Left ventricle myocardium superior (tissue), 1 donor: Measurements from ENCODE around the gene RAC3. TPM values are rescaled to one million over a fixed set of nuclear protein-coding genes. Genes with fewer than 3 reads are reported as not detected.
"Not testable (repeated sequence)": the region's sequence is repeated elsewhere in the genome, so short reads cannot be mapped to it uniquely, and the experiment has no call there.

Source experiments
- ATAC-seq: fragments of 200-7000 bp; cut with Tn5 transposase; one replicate; pipeline ENCODE4 v1.9.1; 2020; ENCODE audit warnings: mild to moderate bottlenecking, moderate library complexity
- DNase-seq: peaks from one replicate; pipeline ENCODE4 v3.0.0-alpha.2; 2020
- intact Hi-C: fragments of 100-400 bp; cut with micrococcal nuclease; formaldehyde crosslinking; loops from one replicate; pipeline ENCODE4 v1.11.0; 2022
- total RNA-seq: library from RNA; stranded (reverse); fragmentation: NEBNext Ultra II Directional; extraction: Animal tissue kit (Norgen Biotek cat#: 25700); gene quantifications from one replicate; pipeline ENCODE4 v1.2.1, GENCODE V29; 2021
- donor health status: DM: no; HTN: yes; CAD: no; lungs with severe emphysema.

Gene RAC3
- total RNA-seq, 1 donor from 2014 or later, result 1.8 TPM

DNA sequence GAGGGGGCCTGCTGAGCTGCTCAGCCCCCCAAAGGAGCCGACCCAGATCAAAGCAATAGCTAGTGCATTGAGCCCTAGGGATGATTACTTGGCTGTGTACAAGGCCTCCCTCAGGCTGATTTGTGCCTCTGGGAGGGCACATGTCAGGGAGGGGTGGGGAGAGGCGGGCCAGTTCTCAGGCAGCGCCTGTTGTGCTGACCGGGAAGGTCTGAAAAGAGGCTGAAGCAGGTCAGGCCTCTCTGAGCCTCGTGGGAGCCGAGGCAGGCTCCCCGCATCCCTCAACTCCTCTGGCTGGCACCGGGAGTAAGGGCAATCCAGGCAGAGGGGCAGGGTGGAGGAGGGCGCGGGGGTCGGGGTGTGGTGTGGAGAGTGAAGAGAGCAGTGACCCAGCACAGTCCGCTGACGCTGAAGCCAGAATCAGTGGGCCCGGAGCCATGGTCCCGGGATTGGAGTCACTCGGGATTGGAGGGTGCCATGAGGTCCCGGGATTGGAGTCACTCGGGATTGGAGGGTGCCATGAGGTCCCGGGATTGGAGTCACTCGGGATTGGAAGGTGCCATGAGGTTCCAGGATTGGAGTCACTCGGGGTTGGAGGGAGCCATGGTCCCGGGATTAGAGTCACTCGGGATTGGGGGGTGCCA, 3.0 kb downstream of the RAC3 start:
- no peak for DNase-seq
- ATAC-seq, result no peak
- intact Hi-C loops, result no loop called here

DNA sequence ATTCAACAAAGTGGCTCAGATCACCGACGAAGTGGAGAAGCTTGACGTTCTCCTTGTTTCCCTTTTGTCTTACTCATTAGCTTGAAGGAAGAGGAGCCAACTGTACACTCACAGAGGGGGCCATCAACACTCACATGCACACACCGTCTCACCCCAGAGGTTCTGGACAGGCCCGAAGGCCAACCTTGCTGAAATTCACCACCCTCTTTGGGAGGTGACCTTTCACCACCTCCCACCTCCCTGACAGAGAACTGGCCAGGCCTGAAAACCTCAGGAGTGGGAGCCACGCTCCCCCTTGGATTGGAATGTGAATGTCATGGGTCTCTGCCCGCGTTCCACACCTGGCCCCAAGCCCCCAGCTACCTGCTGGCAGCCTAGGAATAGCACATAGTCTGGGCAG, 4.0 kb downstream of the RAC3 start:
- DNase-seq (no peak), ATAC-seq (no peak)
- intact Hi-C loops, result no loop called here

DNA sequence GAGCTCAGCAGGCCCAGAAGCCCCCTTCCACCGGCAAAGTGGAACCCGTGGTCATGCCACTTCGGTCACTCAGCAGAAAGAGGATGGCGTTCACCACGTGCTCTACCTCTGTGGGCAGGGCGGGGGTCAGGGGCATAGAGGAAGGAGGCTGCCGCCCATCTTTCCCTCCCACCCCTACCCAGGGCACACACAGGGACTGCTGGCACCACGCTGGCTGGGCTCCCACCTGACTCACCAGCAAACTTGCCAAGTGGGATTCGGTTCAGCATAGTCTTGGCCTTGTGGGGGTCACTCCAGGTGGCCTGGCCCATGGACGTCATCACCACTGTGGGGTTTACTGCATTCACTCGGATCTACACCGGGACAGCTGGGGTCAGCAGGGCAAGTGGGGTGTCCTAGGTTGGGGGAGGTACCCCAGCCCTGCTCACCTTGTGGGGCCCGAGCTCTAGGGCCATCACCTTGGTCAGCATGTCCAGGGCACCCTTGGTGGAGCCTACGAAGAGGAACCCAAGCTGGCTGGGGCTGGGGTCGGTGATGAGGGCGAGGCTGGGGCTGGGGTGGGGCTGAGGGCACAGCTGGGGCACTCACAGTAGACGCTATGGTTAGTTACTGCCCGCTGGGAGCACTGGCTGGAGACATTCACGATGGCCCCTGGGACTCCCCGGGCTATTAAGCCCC, 4.6 kb downstream of the RAC3 start:
- intact Hi-C loops, result no loop called here

GRCh38 chr17:82036634-82037091, 5.2 kb downstream of the RAC3 start:
- no peak for ATAC-seq
- DNase-seq, result no peak
- intact Hi-C loops, result no loop called here

More for the DNA sequence above, 4.6 kb downstream of the RAC3 start:
- DNase-seq, result no peak
- no peak for ATAC-seq

DNA sequence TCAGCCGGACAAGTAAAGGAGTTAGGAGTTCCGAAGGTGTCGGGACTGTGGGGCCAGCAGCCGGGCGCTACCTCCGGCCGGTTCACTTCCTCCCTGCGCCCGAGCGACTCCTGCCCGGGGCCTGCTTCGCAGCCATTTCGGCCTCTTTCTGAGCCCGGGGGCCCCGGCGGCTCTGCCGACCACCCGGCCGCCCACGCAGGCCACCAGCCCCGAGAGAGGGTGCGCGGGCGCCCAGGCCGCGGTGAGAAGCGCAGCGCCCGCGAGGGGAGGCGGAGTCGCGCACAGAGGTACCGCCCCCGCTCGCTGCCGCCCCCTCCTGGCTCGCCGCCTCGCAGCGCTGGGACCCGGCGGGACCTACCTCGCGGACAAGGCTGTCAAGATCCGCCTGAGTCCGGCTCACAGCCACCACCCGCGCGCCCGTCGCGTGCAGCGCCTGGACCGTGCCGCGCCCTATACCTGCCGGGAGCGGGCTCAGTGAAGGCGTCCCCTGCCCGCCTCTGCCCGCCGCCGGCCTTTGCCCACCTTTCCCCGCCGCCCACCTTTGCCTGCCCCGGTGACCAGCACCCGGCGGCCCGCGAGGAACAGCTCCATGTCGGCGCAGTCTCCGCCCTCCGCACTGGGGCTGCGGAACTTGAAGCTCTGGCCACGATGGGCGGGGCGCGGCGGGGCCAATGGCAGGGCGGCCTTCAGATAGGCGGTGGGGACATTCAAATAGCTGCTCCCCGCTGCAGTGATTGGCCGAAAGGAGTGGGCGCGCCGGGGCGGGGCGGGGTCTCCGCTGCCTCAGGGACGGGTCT, 5.8 kb downstream of the RAC3 start, which contains the start of gene DCXR:
TSS of gene DCXR (minus strand) at position 606 of the 797 bp plus-strand sequence. CDS start at position 591, 15 bp downstream.
- ATAC-seq (peak; percentile 97), DNase-seq (peak; percentile 99)
- intact Hi-C loops, result no loop called here

GRCh38 chr17:82037889-82038195, 6.4 kb downstream of the RAC3 start:
- DNase-seq, result no peak
- intact Hi-C loops, result no loop called here

DNA sequence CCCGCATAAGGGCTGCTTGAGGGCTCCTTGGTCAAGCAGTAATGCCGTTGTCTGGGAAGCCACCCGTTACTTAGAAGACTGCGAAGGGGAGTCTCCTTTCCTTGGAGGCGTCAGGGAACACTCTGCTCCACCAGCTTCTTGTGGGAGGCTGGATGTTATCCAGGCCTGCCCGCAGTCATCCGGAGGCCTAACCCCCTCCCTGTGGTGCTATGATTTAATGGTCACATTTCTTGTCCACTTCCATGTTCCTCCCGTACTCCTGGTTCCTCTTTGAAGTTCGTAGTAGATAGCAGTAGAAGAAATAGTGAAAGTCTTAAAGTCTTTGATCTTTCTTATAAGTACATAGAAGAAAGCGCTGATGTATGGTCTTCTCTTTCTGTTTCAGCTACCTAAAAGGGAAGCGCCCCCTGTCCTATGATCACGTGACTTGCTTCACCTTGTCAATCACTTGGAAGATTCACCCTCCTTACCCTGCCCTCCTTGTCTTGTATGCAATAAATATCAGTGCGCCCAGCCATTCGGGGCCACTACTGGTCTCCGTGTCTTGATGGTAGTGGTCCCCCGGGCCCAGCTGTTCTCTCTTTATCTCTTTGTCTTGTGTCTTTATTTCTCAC, 7.4 kb downstream of the RAC3 start:
- ATAC-seq, DNase-seq, intact Hi-C loops: not testable (repeated sequence)

More at GRCh38 chr17:82037889-82038195, 6.4 kb downstream of the RAC3 start:
- ATAC-seq, result no peak

DNA sequence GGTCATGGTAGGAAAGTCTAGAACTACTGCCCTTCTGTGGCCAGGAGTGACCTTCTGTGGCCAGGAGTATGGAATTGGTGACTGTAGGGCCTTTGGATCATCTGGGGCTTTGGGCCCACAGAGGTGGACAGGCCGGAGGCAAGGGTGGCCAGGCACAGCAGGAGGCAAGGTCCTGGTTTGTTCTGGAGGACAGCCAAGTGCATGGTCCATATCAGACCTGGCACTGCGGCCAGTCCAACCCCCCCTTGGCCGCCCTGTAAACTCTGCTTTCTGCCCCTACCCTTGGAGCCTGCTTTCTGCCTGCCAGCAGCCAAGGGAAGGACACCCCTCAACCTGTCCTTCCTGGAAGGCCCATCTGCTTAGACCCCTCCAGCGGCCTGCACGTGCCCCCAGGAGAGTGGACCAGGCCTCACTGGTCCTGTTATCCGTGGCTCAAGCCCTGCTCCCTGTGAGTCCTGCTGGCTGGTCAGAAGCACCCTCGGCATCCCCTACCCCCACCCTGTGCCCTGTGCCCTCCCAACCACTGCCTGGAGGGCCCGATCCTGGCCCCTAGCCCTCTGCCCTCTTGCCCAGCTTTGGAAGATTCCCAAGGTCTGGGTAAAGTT, 8.3 kb downstream of the RAC3 start:
- ATAC-seq (no peak), DNase-seq (no peak)
- intact Hi-C loops, result no loop called here

GRCh38 chr17:82041144-82041814, 9.8 kb downstream of the RAC3 start:
- intact Hi-C loops, result no loop called here

DNA sequence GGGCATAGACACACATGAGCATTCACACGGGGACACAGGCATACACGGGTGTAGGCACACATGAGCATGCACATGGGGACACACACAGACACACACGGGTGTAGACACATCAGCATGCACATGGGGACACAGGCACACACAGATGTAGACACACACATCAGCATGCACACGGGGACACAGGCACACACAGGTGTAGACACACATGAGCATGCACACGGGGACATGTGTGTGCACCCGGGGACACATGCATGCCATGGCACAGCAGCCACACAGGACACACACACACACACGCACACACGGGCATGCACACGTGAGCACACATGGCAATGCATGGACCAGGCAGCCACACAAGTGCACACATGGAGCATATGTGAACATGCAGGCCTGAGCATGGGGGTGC, 11.2 kb downstream of the RAC3 start:
- DNase-seq, result no peak
- ATAC-seq, result no peak
- intact Hi-C loops, result no loop called here

More at GRCh38 chr17:82041144-82041814, 9.8 kb downstream of the RAC3 start:
- ATAC-seq (no peak), DNase-seq (no peak)

- DNase-seq (no peak), ATAC-seq (no peak)
- intact Hi-C loops, result no loop called here
Observed at GRCh38 chr17:82043507-82043906, 12.0 kb downstream of the RAC3 start.

DNA sequence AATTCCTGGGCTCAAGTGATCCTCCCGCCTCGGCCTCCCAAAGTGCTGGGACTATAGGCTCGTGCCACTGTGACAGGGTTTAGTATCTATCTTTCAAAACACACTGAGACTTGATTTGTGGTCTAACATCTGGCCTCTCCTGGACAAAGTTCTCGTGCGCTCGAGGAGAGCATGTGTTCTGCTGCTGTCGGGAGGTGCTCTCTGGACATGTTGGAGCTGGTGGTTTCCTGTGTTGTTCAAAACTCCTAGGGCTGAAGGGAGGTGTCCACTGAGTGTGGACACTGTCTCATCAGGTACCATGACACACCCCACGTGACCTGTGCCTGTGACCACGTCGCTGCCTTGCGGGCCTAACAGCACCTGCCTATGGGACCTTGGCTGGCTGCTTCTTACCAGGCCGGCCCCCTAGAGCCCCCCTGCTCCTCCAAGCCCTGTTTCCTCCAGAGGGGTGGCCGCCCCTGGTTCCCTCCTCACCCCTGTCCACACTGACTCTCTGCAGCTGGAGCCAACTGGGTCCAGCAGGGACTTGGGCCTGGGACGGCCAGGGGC, 14.5 kb downstream of the RAC3 start:
- ATAC-seq, result no peak
- DNase-seq, result no peak
- intact Hi-C loops, result no loop called here

- DNase-seq (no peak), ATAC-seq (no peak)
- intact Hi-C loops, result no loop called here
Observed at GRCh38 chr17:82046903-82047302, 15.4 kb downstream of the RAC3 start.

DNA sequence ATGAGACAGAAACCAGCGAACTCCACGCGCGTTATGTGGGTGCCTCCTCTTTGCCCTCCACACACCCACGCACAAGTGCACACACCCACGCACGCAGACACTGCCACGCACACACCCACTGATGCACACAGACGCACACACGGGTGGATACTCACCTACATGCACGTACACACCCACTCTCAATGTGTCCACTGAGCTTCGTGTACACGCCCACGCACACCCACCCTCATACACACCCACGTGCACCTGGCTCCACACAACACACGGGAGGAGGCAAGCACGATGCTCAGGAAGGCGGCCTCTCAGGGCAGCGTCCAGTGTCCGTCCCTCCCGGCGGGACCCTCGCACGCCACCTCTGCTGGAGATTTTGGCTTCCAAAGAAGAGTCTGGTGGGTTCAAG, 15.9 kb downstream of the RAC3 start:
- intact Hi-C loops, result no loop called here
- DNase-seq (no peak), ATAC-seq (no peak)

GRCh38 chr17:82047914-82048570, 16.6 kb downstream of the RAC3 start:
- intact Hi-C loops, result no loop called here
- no peak for DNase-seq

DNA sequence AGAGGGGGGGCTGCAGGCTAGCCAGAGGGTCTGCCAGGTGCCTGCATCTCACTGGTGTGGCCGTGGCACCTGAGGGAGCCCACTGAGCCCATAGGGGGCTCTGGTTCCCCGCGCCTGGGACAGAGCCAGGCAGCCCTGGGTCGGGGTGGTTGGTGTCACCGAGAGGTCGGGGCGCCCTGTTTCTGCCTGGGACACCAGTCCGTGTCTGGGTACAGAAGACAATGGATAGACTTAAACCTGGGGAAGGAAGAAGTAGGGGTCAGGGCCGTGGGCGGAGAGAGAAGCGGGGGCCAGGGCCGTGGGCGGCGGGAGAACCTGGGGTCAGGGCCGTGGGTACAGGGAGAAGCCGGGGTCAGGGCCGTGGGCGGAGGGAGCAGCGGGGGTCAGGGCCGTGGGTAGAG, 17.1 kb downstream of the RAC3 start:
- ATAC-seq, result no peak
- DNase-seq, result no peak
- intact Hi-C loops, result no loop called here

More at GRCh38 chr17:82047914-82048570, 16.6 kb downstream of the RAC3 start:
- ATAC-seq, result no peak

GRCh38 chr17:82049106-82049505, 17.6 kb downstream of the RAC3 start:
- ATAC-seq, result no peak
- DNase-seq, result no peak
- intact Hi-C loops, result no loop called here

- intact Hi-C loops, result no loop called here
- peak; percentile 20 for DNase-seq
- no peak for ATAC-seq
Observed at GRCh38 chr17:82049521-82049971, 18.1 kb downstream of the RAC3 start.
